Natural killer cell (primary cell): ENCODE data around the gene ZFHX3. TPM values are rescaled to one million over a fixed set of nuclear protein-coding genes. Genes with fewer than 3 reads are reported as not detected.
A peak's percentile ranks its signal among the peaks of the same experiment; 100 is the strongest.

Experiments
- ATAC-seq, 3 donors: fragments of 150-1000 bp in 2 of 3; fragments of 200-7000 bp in 1 of 3; cut with Tn5 transposase; 1 replicate in 1 of 3; 2 replicates in 2 of 3; pipeline ENCODE4 v1.10.0; 2021; ENCODE audit warnings: mild to moderate bottlenecking in 2 of 3, moderate library complexity in 2 of 3
- DNase-seq, 2 donors: peaks; one replicate each; pipeline versions ENCODE4 v3.0.0 to v3.0.0-alpha.2; 2013 to 2021; ENCODE audit warnings: mixed read lengths in 1 of 2
- H3K27ac ChIP-seq: one replicate; pipeline ENCODE4 v1.5.1; 2013; ENCODE audit warnings: mild to moderate bottlenecking, low read length
- H3K27me3 ChIP-seq: one replicate; pipeline ENCODE4 v1.6.1; 2013; ENCODE audit warnings: low read length; ENCODE audit not compliant: control insufficient read depth, insufficient read depth
- H3K36me3 ChIP-seq: one replicate; pipeline ENCODE4 v1.6.1; 2013; ENCODE audit warnings: low read length; ENCODE audit not compliant: control insufficient read depth, insufficient read depth
- H3K4me1 ChIP-seq: one replicate; pipeline ENCODE4 v1.6.1; 2013; ENCODE audit warnings: low read length; ENCODE audit not compliant: control insufficient read depth, insufficient read depth
- H3K4me3 ChIP-seq: one replicate; pipeline ENCODE4 v1.5.1; 2013; ENCODE audit warnings: low read length
- H3K9me3 ChIP-seq: one replicate; pipeline ENCODE4 v1.6.1; 2013; ENCODE audit warnings: low read length; ENCODE audit not compliant: control insufficient read depth, insufficient read depth
- H3K27ac Mint-ChIP-seq, 2 donors: one replicate each; pipeline ENCODE4 v1.8.0; 2022; ENCODE audit warnings: mild to moderate bottlenecking in 2 of 2, mixed read lengths in 2 of 2, moderate library complexity in 1 of 2
- H3K27me3 Mint-ChIP-seq, 2 donors: one replicate each; pipeline ENCODE4 v1.8.0; 2022; ENCODE audit warnings: low read depth in 2 of 2, mixed read lengths in 2 of 2
- H3K36me3 Mint-ChIP-seq: one replicate; pipeline ENCODE4 v1.8.0; 2022; ENCODE audit warnings: mixed read lengths
- H3K4me1 Mint-ChIP-seq, 2 donors: one replicate each; pipeline ENCODE4 v1.8.0; 2022; ENCODE audit warnings: mixed read lengths in 2 of 2
- H3K4me3 Mint-ChIP-seq: one replicate; pipeline ENCODE4 v1.8.0; 2022; ENCODE audit warnings: mild to moderate bottlenecking, moderate library complexity, mixed read lengths
- H3K9me3 Mint-ChIP-seq, 2 donors: one replicate each; pipeline ENCODE4 v1.8.0; 2022; ENCODE audit warnings: mixed read lengths in 2 of 2
- CTCF ChIP-seq: fragments of 200-600 bp; IDR thresholded peaks from one replicate; pipeline ENCODE4 v1.8.0; 2022; ENCODE audit warnings: antibody characterized with exemption
- WGBS: methylation state at CpG from one replicate; pipeline ENCODE4 v1.1.7; 2013; ENCODE audit warnings: missing lambda C conversion rate; ENCODE audit not compliant: insufficient coverage; 5-methylcytosine and 5-hydroxymethylcytosine counted together
- intact Hi-C: fragments of 100-400 bp; cut with micrococcal nuclease; formaldehyde crosslinking; loops from one replicate; pipeline ENCODE4 v1.14.2; 2022
- total RNA-seq, 4 donors: library from RNA; stranded (reverse); fragments of 120-200 nt in 1 of 4; gene quantifications; one replicate each; pipeline versions ENCODE4 v1.2.3 to v1.2.4, GENCODE V29; 2013 to 2022

The ZFHX3 gene
- total RNA-seq, 3 donors from 2014 or later (not counting 1 experiment from before 2014, with no cell fraction given) = 5.8 to 7.8 (median 7.5) TPM

GRCh38 chr16:73015612-73016487 is 32.1 kb downstream of the ZFHX3 start:
- Mint-ChIP-seq H3K27ac (peak overlapping the region in 1 of 2 donors; percentile 10), H3K4me1 (peaks cover 0 to 18% of the 10 kb centered on the region in 2 donors), H3K4me3 (no peak overlapping the region), H3K27me3 (no peaks in the 10 kb centered on the region), H3K9me3 (no peaks in the 10 kb centered on the region), H3K36me3 (no peaks in the 10 kb centered on the region)
- Histone ChIP-seq H3K27ac (no peak overlapping the region), H3K9me3 (no peaks in the 10 kb centered on the region), H3K36me3 (no peaks in the 10 kb centered on the region), H3K27me3 (no peaks in the 10 kb centered on the region), H3K4me3 (no peak overlapping the region), H3K4me1 (peaks cover 12% of the 10 kb centered on the region)
- TF ChIP-seq CTCF = no peak
- WGBS = 71% methylated on average over 17 of the region's 18 CpGs
- intact Hi-C loops = no loop called here
- DNase-seq (no peak), ATAC-seq (no peak)

- Mint-ChIP-seq H3K27me3 (no peaks in the 10 kb centered on the region), H3K4me1 (peaks cover 0 to 15% of the 10 kb centered on the region in 2 donors), H3K36me3 (no peaks in the 10 kb centered on the region), H3K4me3 (no peak overlapping the region), H3K9me3 (no peaks in the 10 kb centered on the region), H3K27ac (no peak overlapping the region)
- intact Hi-C loops = no loop called here
- no peak overlapping the region for H3K27ac ChIP-seq
- H3K9me3 ChIP-seq = no peaks in the 10 kb centered on the region
- no peaks in the 10 kb centered on the region for H3K36me3 ChIP-seq
- H3K27me3 ChIP-seq = no peaks in the 10 kb centered on the region
- H3K4me1 ChIP-seq = peaks cover 12% of the 10 kb centered on the region
- H3K4me3 ChIP-seq = no peak overlapping the region
- 93% methylated on average over 3 of the region's 3 CpGs for WGBS
- no peak for TF ChIP-seq CTCF
- no peak for ATAC-seq
- DNase-seq = no peak
Measured at GRCh38 chr16:73014768-73015167, 33.2 kb downstream of the ZFHX3 start.

- no peaks in the 10 kb centered on the region for H3K9me3 Mint-ChIP-seq
- no peak for TF ChIP-seq CTCF
- no peak overlapping the region for H3K27ac Mint-ChIP-seq
- no peaks in the 10 kb centered on the region for H3K36me3 ChIP-seq
- WGBS = 99% methylated on average over 5 of the region's 5 CpGs
- H3K4me1 ChIP-seq = peaks cover 7% of the 10 kb centered on the region
- intact Hi-C loops = no loop called here
- no peaks in the 10 kb centered on the region for H3K27me3 ChIP-seq
- DNase-seq (no peak), ATAC-seq (no peak)
- H3K27me3 Mint-ChIP-seq = no peaks in the 10 kb centered on the region
- no peaks in the 10 kb centered on the region for H3K9me3 ChIP-seq
- no peak overlapping the region for H3K27ac ChIP-seq
- H3K36me3 Mint-ChIP-seq = no peaks in the 10 kb centered on the region
- no peak overlapping the region for H3K4me3 ChIP-seq
- H3K4me3 Mint-ChIP-seq = no peak overlapping the region
- H3K4me1 Mint-ChIP-seq = peaks cover 0 to 11% of the 10 kb centered on the region in 2 donors
Measured at GRCh38 chr16:73013974-73014373, 34.0 kb downstream of the ZFHX3 start.
